HepG2 (cell line): ENCODE results near the gene TMEM253. TPM values are rescaled to one million over a fixed set of nuclear protein-coding genes. Genes with fewer than 3 reads are reported as not detected.

Experiments used
- BRF2 ChIP-seq: sonication (generic); formaldehyde crosslinking; IDR thresholded peaks from 2 replicates; pipeline ENCODE4 v1.8.1; 2022; ENCODE audit warnings: mild to moderate bottlenecking, missing genetic modification reagents
- ELF3 ChIP-seq: IDR thresholded peaks from 2 replicates; pipeline ENCODE4 v1.6.1; 2016; ENCODE audit warnings: missing genetic modification reagents, missing compliant biosample characterization
- KLF6 ChIP-seq: IDR thresholded peaks from 2 replicates; pipeline ENCODE4 v1.8.0; 2016; ENCODE audit warnings: missing biosample characterization, missing genetic modification reagents
- MED1 ChIP-seq: sonication (generic); formaldehyde crosslinking; IDR thresholded peaks from 2 replicates; pipeline ENCODE4 v1.4.0; 2020; ENCODE audit warnings: missing genetic modification reagents
- MIXL1 ChIP-seq: IDR thresholded peaks from 2 replicates; pipeline ENCODE4 v1.6.1; 2016
- MXD1 ChIP-seq: sonication (generic); formaldehyde crosslinking; IDR thresholded peaks from 2 replicates; pipeline ENCODE4 v1.4.0; 2020; ENCODE audit warnings: mild to moderate bottlenecking, missing genetic modification reagents
- RORA ChIP-seq: sonication (generic); formaldehyde crosslinking; IDR thresholded peaks from 2 replicates; pipeline ENCODE4 v1.5.0; 2020; ENCODE audit warnings: mild to moderate bottlenecking, missing genetic modification reagents, moderate library complexity
- SMAD1 ChIP-seq: sonication (generic); formaldehyde crosslinking; IDR thresholded peaks from 2 replicates; pipeline ENCODE4 v1.4.0; 2020; ENCODE audit warnings: missing genetic modification reagents, low read depth, mild to moderate bottlenecking, borderline replicate concordance
- TFDP1 ChIP-seq: IDR thresholded peaks from 2 replicates; pipeline ENCODE4 v1.6.1; 2016; ENCODE audit warnings: missing compliant biosample characterization, missing genetic modification reagents, borderline replicate concordance
- XRCC5 ChIP-seq: fragments of 200-400 bp; formaldehyde crosslinking; optimal IDR thresholded peaks from 2 replicates; pipeline ENCODE3; 2017; ENCODE audit warnings: mild to moderate bottlenecking, low read length
- ZBTB4 ChIP-seq: sonication (generic); formaldehyde crosslinking; IDR thresholded peaks from 2 replicates; pipeline ENCODE4 v1.4.0; 2020; ENCODE audit warnings: missing genetic modification reagents, mild to moderate bottlenecking, borderline replicate concordance
- ZFP91 ChIP-seq: sonication (generic); formaldehyde crosslinking; IDR thresholded peaks from 2 replicates; pipeline ENCODE4 v1.9.0; 2022; ENCODE audit warnings: missing genetic modification reagents, mild to moderate bottlenecking, borderline replicate concordance
- ZNF30 ChIP-seq: sonication (generic); formaldehyde crosslinking; IDR thresholded peaks from 2 replicates; pipeline ENCODE4 v1.5.0; 2020; ENCODE audit warnings: mild to moderate bottlenecking, missing genetic modification reagents
- ZNF34 ChIP-seq: sonication (generic); formaldehyde crosslinking; IDR thresholded peaks from 2 replicates; pipeline ENCODE4 v1.4.0; 2020; ENCODE audit warnings: mild to moderate bottlenecking, missing genetic modification reagents, borderline replicate concordance
- ZNF501 ChIP-seq: sonication (generic); formaldehyde crosslinking; IDR thresholded peaks from 2 replicates; pipeline ENCODE4 v1.5.1; 2020; ENCODE audit warnings: mild to moderate bottlenecking, moderate library complexity, missing genetic modification reagents
- ZNF546 ChIP-seq: sonication (generic); formaldehyde crosslinking; conservative IDR thresholded peaks from 2 replicates; pipeline ENCODE4 v1.8.1; 2023; ENCODE audit warnings: mild to moderate bottlenecking, missing genetic modification reagents
- ZNF576 ChIP-seq: sonication (generic); formaldehyde crosslinking; IDR thresholded peaks from 2 replicates; pipeline ENCODE4 v1.4.0; 2020; ENCODE audit warnings: mild to moderate bottlenecking, missing genetic modification reagents
- ZNF7 ChIP-seq: IDR thresholded peaks from 2 replicates; pipeline ENCODE4 v1.6.1; 2016; ENCODE audit warnings: missing biosample characterization, missing genetic modification reagents
- ZNF777 ChIP-seq: sonication (generic); formaldehyde crosslinking; IDR thresholded peaks from 2 replicates; pipeline ENCODE4 v1.4.0; 2020; ENCODE audit warnings: missing genetic modification reagents
- ZNF850 ChIP-seq: sonication (generic); formaldehyde crosslinking; conservative IDR thresholded peaks from 2 replicates; pipeline ENCODE4 v1.9.0; 2021; ENCODE audit warnings: mild to moderate bottlenecking, missing genetic modification reagents
- ZNF878 ChIP-seq: sonication (generic); formaldehyde crosslinking; IDR thresholded peaks from 2 replicates; pipeline ENCODE4 v1.8.1; 2023; ENCODE audit warnings: mild to moderate bottlenecking, missing genetic modification reagents, moderate library complexity
- polyA plus RNA-seq, 8 experiments: library from polyadenylated mRNA; depleted of rRNA in 3 of 8; stranded (reverse) in 7 of 8; unstranded in 1 of 8; fragments of >200 nt; fragmentation: Illumina TruSeq in 4 of 8; extraction: Trizol in 4 of 8; gene quantifications; 2 replicates each; pipeline versions ENCODE4 v1.2.1 to v1.2.3, GENCODE V29; 2011 to 2016; ENCODE audit warnings: low read depth in 4 of 8, missing spikeins in 1 of 8, mixed read lengths in 1 of 8; ENCODE audit not compliant: insufficient read depth in 1 of 8
- total RNA-seq, 5 experiments: library from RNA; depleted of rRNA; stranded (reverse); fragments of >200 nt; fragmentation: Illumina TruSeq; extraction: Trizol; gene quantifications; 2 replicates each; pipeline ENCODE4 v1.2.3, GENCODE V29; 2016; ENCODE audit warnings: low read depth in 1 of 5

The TMEM253 gene
- total and polyA plus RNA-seq, 2 of the 13 experiments (the other 11 are each of a cell fraction or from before 2014, with no cell fraction given) = 0.29 to 0.45 TPM

GRCh38 chr14:21106498-21107282 is 5.8 kb downstream of the TMEM253 start (continued):
- TF ChIP-seq TFDP1 (peak; percentile 42; the same call in 1 of the 2 replicates), ZBTB4 (CRISPR knock-in tag) (no peak), ZNF501 (CRISPR knock-in tag) (peak; percentile 91), ZNF30 (CRISPR knock-in tag) (peak; percentile 40; the same call in 1 of the 2 replicates), SMAD1 (CRISPR knock-in tag) (peak; percentile 82; the same call in 1 of the 2 replicates), KLF6 (CRISPR knock-in tag) (peak; percentile 41), ZNF546 (CRISPR knock-in tag) (no peak), ZNF7 (CRISPR knock-in tag) (no peak), ZNF777 (CRISPR knock-in tag) (no peak), ZFP91 (CRISPR knock-in tag) (peak; percentile 36), MXD1 (CRISPR knock-in tag) (peak; percentile 63; the same call in 1 of the 2 replicates), BRF2 (CRISPR knock-in tag) (no peak), RORA (CRISPR knock-in tag) (no peak), ZNF34 (no peak), MIXL1 (CRISPR knock-in tag) (peak; percentile 71; the same call in 1 of the 2 replicates), ZNF850 (0 out of 2 replicates have a peak, but pooled peaks have one; percentile 54), ELF3 (CRISPR knock-in tag) (peak; percentile 69; the same call in 1 of the 2 replicates), ZNF576 (CRISPR knock-in tag) (no peak), MED1 (CRISPR knock-in tag) (peak; percentile 66; the same call in 1 of the 2 replicates), ZNF878 (CRISPR knock-in tag) (no peak), XRCC5 (peak; percentile 92)
